GF-D8 (cell line): ENCODE data around the gene AAK1.
A peak's percentile ranks its signal among the peaks of the same experiment; 100 is the strongest.
"Not testable (repeated sequence)": the region's sequence is repeated elsewhere in the genome, so short reads cannot be mapped to it uniquely, and the experiment has no call there.

Experiments used
- DNase-seq: peaks from one replicate; lab custom pipeline; 2025; lab: John Stamatoyannopoulos, UW

The AAK1 gene

GRCh38 chr2:69597843-69598610 lies 45.5 kb downstream of the AAK1 start:
- DNase-seq: no peak

- DNase-seq: no peak
Observed at GRCh38 chr2:69597105-69597504, 46.4 kb downstream of the AAK1 start.

DNA sequence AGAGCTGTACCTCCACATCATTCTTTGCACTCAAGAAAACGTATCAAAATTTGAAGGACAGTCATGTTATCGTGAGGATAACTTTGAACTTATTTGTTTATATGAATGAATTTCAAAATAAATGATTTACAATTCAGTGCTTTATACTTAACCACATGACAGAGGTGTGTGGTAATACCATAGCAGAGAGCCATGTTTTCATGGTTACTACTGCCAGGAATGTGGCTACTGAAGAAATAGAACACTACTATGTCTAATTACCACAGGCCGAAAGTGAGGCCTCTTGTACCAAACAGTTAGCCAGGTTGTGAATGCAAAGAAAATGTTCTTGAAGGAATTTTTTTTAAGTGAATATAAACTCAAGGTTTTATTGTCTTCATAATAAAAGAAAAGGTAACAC lies 49.2 kb downstream of the AAK1 start:
- DNase-seq: no peak

- DNase-seq: no peak
Observed at GRCh38 chr2:69592511-69592910, 51.0 kb downstream of the AAK1 start.

DNA sequence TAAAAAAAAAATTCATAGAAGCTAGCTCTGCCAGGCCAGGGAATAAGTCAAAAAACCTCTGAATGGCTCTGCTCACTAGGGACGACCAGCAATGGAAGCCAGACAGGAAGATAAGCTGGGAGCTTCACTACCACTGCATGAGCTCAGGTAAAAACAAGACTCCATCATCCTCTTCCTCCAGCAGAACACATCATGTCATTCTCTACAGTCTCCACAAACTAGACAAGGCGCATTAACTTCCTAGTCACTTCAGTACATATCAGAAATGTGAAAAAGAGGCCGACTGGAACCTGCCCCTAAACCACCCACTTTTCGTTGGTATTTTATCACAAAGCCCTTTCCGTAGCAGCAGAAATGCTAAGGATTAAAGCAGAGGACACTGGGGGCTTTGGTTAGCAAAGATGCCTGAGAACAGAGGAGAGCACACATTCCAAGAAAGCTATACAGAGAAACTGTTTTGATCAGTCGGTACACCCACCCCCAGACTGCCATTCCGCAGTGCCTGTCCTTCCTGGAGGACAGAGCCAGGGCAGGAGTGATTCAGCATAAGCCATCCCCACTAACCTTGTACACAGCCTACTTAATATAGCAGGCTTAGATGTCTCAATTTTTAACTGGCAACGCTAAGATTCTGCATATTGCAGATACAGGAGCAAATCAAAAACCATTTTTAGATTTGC lies 53.4 kb downstream of the AAK1 start:
- peak; percentile 22 for DNase-seq

- no peak for DNase-seq
Observed at GRCh38 chr2:69588945-69589344, 54.6 kb downstream of the AAK1 start.

GRCh38 chr2:69588403-69588802 lies 55.1 kb downstream of the AAK1 start:
- DNase-seq: no peak

- no peak for DNase-seq
Observed at GRCh38 chr2:69585855-69586555, 57.5 kb downstream of the AAK1 start.

DNA sequence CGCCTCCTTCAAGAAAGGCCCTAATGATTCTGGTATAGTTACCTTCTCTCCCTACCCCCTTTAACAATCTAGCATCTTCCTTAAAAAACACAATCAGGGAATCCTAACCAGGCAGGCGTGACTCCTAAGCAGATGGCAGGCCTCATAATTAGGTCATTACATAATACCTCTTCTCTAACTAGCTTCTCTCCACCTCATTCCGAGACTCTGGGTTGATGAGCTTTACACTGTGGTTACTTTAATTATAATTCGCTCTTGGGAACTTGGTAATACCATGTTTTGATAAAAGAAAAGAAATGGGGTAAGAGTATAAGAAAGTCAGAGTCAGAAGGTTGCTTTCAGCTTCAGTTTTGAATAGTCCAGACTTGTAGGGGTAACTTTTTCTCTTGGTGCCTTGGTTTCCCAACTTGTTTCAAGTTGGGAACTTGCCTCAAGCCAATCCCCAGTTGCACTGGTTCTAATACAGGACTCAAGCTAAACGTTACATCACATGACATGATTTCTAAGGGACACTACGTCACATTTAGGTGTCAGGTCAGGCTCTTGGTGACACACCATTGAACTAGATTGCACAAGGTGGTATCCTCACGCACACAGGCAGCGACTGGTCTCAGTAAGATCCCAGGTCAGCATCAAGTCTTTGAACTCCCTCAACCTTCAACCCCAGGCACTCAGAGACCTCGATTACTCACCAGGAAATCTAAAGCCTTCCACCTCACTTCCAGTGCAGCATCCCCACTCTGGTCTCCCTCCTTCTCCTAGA lies 59.2 kb downstream of the AAK1 start:
- peak; percentile 29 for DNase-seq

- DNase-seq: no peak
Observed at GRCh38 chr2:69583321-69583833, 60.2 kb downstream of the AAK1 start.

- DNase-seq: peak; percentile 68
Observed at GRCh38 chr2:69582582-69583176, 60.9 kb downstream of the AAK1 start.

DNA sequence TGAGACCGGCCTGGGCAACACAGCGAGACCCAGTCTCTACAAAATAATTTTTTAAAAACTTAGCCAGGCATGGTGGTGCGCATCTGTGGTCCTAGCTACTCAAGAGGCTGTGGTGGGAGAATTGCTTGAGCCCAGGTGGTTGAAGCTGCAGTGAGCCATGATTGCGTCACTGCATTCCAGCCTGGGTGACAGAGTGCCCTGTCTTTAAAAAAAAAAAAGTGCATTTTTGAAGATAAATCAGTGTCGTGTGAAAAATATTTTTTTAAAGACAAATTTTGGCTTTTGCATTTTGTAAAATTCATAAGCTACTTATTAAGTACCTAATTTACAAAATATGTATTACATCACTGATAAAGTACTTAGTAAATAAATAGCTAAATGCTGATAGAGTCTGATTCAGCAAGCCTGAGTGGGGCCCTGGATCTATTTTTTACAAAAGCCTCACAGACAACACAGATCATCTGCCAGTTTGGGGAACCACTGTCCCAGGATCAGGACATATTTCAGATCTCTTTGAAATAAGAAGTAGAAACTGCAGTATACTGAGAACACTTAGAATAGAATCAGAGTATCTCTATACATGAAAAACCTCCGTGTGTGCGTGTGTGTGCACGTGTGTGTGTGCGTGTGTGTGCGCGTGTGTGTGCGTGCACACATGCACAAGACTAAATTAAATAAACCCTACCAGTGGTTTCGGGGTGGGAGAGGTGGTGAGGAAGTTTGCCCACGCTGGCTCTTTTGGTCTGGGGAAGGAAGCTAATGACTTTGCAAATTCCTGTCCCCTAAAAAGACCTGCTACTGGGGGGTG lies 61.6 kb downstream of the AAK1 start:
- peak; percentile 84 for DNase-seq

GRCh38 chr2:69580486-69580885 lies 63.1 kb downstream of the AAK1 start:
- no peak for DNase-seq

- no peak for DNase-seq
Observed at GRCh38 chr2:69579536-69579935, 64.0 kb downstream of the AAK1 start.

DNA sequence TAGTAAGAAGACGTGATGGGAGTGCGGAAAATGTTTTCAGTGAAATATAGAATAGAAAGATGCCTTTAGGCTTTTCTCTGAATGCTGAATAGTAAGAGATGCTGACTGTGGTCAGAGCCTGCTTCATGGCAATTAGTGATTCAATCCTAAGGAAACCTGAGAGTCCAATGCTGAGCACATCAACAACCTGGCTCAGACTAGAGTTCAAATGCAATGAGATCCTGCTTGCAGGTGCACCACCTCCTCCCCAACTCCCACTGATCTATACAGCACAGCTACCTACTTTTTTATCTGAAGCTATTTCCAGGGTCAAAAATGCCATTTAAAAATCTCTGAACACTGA lies 65.4 kb downstream of the AAK1 start:
- no peak for DNase-seq

DNA sequence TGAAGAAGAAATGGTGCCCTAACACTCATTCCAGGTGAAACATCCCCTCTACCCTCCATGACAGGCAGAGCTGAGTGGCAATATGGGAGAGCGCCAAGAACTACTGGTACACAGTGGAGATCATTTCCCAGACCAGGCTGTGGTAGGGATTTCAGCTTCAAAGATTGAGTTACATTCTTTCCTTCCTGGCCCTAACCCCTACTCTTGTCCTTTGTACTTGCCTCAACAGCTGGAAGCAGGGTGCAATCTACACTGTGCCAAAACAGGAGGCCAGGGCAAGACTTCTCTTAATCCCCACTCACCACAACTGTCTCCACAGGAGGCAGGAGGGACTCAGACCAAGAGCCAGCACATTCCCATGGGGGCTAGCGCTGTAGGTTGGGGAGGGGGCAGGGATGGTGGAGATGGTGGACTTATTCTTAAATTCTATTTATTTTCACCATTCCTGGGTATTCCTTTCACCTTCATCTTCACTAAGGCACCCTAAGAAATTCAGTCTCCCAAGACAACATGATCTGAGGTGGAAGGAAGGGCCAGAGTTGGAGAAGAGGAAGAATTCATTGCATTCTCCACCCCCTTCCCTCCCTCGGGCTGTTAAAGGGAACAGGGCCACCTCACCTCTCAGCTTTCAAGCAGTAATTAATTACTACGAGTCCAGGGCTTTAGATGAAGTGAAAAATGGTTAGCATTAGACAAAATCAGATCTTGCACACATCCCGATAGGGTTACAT lies 65.9 kb downstream of the AAK1 start:
- no peak for DNase-seq

DNA sequence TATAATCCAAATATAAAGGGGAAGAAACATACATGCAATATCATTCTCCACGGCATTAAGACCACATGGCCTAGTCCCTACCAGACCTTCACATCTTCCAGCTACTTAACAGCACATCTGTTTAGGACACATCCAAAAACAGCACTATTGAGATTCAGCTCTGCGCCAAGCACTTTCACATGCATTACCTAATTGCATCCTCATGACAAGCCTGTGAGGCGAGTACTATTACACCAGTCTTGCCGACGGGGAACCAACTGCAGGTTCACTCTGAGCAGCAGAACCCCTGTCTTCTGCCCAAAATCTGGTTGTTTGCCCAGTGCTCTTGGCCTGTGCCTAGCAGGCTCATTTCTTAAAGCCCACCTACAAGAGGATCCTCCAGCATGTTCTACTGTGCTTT lies 66.7 kb downstream of the AAK1 start:
- no peak for DNase-seq

GRCh38 chr2:69575926-69576325 lies 67.6 kb downstream of the AAK1 start:
- no peak for DNase-seq

DNA sequence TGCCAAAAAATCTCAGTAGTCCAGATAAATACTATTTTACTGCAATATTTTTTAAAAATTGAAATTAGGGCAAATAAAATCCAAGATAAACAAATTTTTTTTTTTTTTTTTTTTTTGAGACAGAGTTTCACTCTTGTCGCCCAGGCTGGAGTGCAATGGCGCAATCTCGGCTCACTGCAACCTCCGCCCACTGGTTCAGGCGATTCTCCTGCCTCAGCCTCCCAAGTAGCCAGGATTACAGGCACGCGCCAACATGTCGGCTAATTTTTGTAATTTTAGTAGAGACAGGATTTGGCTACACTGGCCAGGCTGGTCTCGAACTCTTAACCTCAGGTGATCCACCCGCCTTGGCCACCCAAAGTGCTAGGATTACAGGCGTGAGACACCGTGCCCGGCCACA lies 68.2 kb downstream of the AAK1 start:
- not testable (repeated sequence) for DNase-seq

GRCh38 chr2:69572641-69573040 lies 70.9 kb downstream of the AAK1 start:
- no peak for DNase-seq
